NCI-H1048 (cell line): ENCODE measurements around the gene CLDN19.

ENCODE experiments used
- DNase-seq: peaks from one replicate; lab custom pipeline; 2025; lab: John Stamatoyannopoulos, UW

CLDN19 gene

GRCh38 chr1:42700006-42700405, 40.0 kb downstream of the CLDN19 start:
- DNase-seq, result no peak

- DNase-seq, result no peak
Measured at GRCh38 chr1:42698081-42698813, 41.8 kb downstream of the CLDN19 start.

DNA sequence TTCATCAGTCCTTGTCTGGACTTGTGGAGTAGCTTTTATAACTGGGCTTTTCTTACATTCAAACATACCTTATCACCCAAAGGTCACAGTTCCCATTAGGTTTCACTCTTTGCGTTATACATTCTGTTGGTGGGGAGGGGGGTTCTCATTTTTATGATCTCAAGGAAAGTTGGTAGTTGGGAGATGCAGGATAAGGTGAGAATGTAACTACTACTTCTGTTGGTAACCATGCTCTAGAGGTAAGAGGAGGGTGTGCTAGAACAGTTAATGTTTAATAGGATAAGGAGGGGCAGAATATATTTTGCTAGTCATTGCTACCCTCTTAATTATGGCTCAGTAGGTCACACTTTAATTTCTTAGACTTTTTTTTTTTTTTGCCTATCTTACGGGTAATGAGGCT, 47.1 kb downstream of the CLDN19 start:
- no peak for DNase-seq

GRCh38 chr1:42692461-42692860, 47.6 kb downstream of the CLDN19 start:
- no peak for DNase-seq

GRCh38 chr1:42691157-42691498, 48.9 kb downstream of the CLDN19 start:
- DNase-seq, result no peak

- no peak for DNase-seq
Measured at GRCh38 chr1:42690477-42691156, 49.4 kb downstream of the CLDN19 start.

GRCh38 chr1:42689912-42690311, 50.1 kb downstream of the CLDN19 start:
- DNase-seq, result no peak

DNA sequence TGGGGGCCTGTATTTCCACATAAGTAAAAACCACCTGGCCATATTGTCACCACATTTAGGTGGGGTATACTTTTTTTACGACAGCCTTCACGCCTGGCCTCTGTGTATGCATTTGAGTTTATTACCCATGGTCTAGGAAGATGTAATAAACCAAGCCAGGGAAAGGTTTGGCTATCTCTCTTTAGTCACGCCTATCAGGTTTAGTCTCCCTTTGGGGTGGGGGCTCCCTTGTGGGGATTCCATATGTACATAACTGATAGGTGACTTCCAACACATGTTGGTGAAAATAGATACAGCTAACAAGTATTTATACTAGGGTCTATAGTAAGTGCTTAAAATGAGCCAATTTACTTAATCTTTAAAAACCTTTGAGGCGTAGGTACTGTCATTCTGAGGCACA, 53.6 kb downstream of the CLDN19 start:
- DNase-seq, result no peak

GRCh38 chr1:42684139-42684538, 55.9 kb downstream of the CLDN19 start:
- DNase-seq, result no peak
